ENCODE data around the gene SIK1. TPM values are rescaled to one million over a fixed set of nuclear protein-coding genes. Genes with fewer than 3 reads are reported as not detected.
"Not testable (repeated sequence)": the region's sequence is repeated elsewhere in the genome, so short reads cannot be mapped to it uniquely, and the experiment has no call there.

The SIK1 gene
- total and polyA plus RNA-seq, 4 experiments from 2014 or later = 0.35 TPM; not detected in 3

DNA sequence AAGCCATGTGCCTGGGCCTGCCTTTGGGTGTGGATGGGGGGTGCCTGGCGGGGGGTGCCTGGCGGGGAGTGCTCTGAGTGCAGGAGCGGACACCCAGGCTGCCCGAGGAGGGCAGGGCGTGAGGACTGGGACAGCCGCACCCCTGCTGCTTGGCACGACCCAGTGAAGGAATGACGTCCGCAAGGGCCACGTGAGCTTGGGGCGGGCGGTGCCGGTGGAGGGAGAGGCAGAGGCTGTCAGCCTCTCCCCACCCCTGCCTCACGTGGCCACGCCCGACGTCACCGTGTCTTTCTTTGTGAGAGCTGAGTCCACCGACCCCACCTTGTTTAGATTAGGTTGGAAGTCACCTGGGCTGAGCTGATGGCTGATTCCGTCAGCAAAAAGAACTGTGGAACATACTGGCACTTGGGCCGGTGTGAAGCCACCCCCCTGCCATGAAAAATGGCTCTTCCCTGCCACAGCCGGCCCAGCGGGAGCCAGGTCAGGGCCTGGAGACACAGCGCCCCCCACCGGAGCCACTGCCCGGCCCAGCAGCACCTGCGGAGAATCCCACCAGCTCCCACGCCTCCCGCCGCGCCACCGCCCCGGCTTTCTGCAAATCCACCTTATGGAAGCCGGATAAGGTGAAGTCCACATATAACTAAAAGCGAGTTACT, 19.5 kb upstream of the SIK1 start:
- H3K27me3 ChIP-seq (ENCODE audit: insufficient read depth, low read length); H3K9me3 Mint-ChIP-seq; H3K27ac Mint-ChIP-seq; H3K27ac ChIP-seq (ENCODE audit: low read depth, low read length); H3K9me3 ChIP-seq (ENCODE audit: control insufficient read depth in 1 of 2, low read length in 2 of 2); POLR2A ChIA-PET (ENCODE audit: partially characterized antibody); H3K4me1 ChIP-seq (ENCODE audit: insufficient read depth, low read length); CTCF ChIA-PET (ENCODE audit: partially characterized antibody); H3K27me3 Mint-ChIP-seq; H3K4me1 Mint-ChIP-seq; H3K4me3 ChIP-seq (ENCODE audit: low read length in 2 of 2); H3K36me3 ChIP-seq (ENCODE audit: insufficient read depth, low read length); H3K36me3 Mint-ChIP-seq; H3K4me3 Mint-ChIP-seq; intact Hi-C loops (cut with micrococcal nuclease); DNase-seq: not testable (repeated sequence)

DNA sequence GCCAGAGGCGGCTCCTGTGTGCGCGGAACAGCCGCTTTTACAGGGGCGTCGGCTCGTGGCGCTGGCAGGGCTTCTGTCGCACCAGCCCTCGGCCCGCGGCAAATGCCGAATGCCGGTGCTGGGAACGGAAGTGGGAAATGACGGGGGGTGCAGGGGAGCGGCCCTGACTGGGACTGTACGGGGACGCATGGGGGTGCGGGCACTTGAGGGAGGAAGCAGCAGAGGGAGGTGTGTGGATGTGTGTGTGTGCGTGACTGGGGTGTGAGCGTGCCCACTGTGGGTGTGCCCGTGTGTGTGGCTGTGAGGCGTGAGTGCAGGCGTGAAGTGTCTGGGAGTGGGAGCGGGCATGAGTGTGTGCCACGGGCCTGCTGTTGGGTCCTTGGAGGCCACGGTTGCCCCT, 17.6 kb upstream of the SIK1 start:
- H3K4me1 ChIP-seq (ENCODE audit: insufficient read depth, low read length); H3K9me3 Mint-ChIP-seq; H3K9me3 ChIP-seq (ENCODE audit: control insufficient read depth in 1 of 2, low read length in 2 of 2); H3K27me3 Mint-ChIP-seq; DNase-seq; H3K27ac Mint-ChIP-seq; H3K4me1 Mint-ChIP-seq; H3K27me3 ChIP-seq (ENCODE audit: insufficient read depth, low read length); H3K27ac ChIP-seq (ENCODE audit: low read depth, low read length); H3K4me3 ChIP-seq (ENCODE audit: low read length in 2 of 2); POLR2A ChIA-PET (ENCODE audit: partially characterized antibody); intact Hi-C loops (cut with micrococcal nuclease); H3K36me3 ChIP-seq (ENCODE audit: insufficient read depth, low read length); CTCF ChIA-PET (ENCODE audit: partially characterized antibody); H3K36me3 Mint-ChIP-seq; H3K4me3 Mint-ChIP-seq: not testable (repeated sequence)

DNA sequence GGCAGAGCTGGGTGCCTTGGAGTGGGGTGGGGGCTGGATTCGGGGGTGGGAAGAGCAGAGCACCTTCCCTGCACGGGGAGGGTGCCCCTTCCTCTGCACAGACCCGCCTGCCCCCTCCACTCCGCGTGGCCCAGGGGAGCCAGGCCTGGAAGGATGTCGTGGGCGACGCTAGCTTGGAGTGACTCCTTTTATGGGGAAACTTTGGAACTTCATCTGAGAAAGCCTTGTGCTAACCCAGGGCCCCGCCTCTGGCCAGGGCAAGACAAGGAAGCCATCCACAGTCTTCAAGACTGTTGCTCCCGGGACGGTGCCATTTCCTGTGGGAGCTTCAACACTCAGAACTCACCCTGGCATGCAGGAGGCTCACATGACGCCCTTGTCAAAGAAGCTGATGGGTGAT, 15.6 kb upstream of the SIK1 start:
- H3K36me3 Mint-ChIP-seq; H3K27me3 Mint-ChIP-seq; POLR2A ChIA-PET (ENCODE audit: partially characterized antibody); H3K4me3 Mint-ChIP-seq; H3K36me3 ChIP-seq (ENCODE audit: insufficient read depth, low read length); CTCF ChIA-PET (ENCODE audit: partially characterized antibody); H3K9me3 ChIP-seq (ENCODE audit: control insufficient read depth in 1 of 2, low read length in 2 of 2); H3K4me1 ChIP-seq (ENCODE audit: insufficient read depth, low read length); DNase-seq; H3K9me3 Mint-ChIP-seq; H3K27me3 ChIP-seq (ENCODE audit: insufficient read depth, low read length); H3K27ac Mint-ChIP-seq; H3K27ac ChIP-seq (ENCODE audit: low read depth, low read length); intact Hi-C loops (cut with micrococcal nuclease); H3K4me3 ChIP-seq (ENCODE audit: low read length in 2 of 2); H3K4me1 Mint-ChIP-seq: not testable (repeated sequence)

GRCh38 chr21:43440835-43441727, 14.2 kb upstream of the SIK1 start:
- intact Hi-C loops (cut with micrococcal nuclease); H3K36me3 Mint-ChIP-seq; H3K9me3 ChIP-seq (ENCODE audit: control insufficient read depth in 1 of 2, low read length in 2 of 2); H3K27ac ChIP-seq (ENCODE audit: low read depth, low read length); POLR2A ChIA-PET (ENCODE audit: partially characterized antibody); H3K9me3 Mint-ChIP-seq; H3K4me1 Mint-ChIP-seq; H3K4me1 ChIP-seq (ENCODE audit: insufficient read depth, low read length); H3K27ac Mint-ChIP-seq; H3K4me3 ChIP-seq (ENCODE audit: low read length in 2 of 2); CTCF ChIA-PET (ENCODE audit: partially characterized antibody); DNase-seq; H3K4me3 Mint-ChIP-seq; H3K36me3 ChIP-seq (ENCODE audit: insufficient read depth, low read length); H3K27me3 ChIP-seq (ENCODE audit: insufficient read depth, low read length); H3K27me3 Mint-ChIP-seq: not testable (repeated sequence)

DNA sequence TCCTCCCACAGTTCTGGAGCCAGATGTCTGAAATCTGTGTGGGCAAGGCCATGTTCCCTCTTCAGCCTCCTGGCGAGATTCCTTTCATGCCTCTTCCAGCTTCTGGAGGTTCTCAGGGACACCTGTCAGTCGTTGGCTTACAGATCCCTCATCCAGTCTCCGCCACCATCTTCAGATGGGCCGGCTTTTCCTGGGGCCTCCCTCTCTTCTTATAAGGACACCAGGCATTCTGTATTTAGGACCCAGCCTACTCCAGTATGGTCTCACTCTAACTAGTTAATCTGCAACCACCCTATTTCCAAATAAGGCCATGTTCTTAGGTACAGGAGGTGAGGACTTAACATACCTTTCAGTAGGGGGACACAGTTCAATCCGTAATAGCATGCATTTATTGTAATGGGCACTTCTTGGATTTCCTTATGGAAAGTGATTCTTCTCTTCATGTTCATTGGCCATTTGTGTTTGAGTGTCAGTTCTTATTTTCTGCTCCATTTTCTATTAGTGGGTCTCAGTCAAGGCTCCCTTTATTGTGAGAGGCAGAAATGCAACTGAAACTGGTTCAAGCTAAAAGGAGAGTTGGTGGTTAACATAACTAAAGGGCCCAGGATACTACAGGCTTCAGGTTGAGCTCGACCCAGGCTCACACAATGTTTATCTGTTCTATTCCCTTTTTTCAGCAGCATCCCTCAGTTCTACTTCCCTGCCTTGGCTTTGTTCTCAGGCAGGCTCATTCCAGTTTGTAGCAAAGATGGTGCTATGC, 12.6 kb upstream of the SIK1 start:
- DNase-seq; H3K9me3 ChIP-seq (ENCODE audit: control insufficient read depth in 1 of 2, low read length in 2 of 2); POLR2A ChIA-PET (ENCODE audit: partially characterized antibody); H3K4me3 Mint-ChIP-seq; H3K4me1 ChIP-seq (ENCODE audit: insufficient read depth, low read length); H3K9me3 Mint-ChIP-seq; H3K36me3 Mint-ChIP-seq; H3K36me3 ChIP-seq (ENCODE audit: insufficient read depth, low read length); H3K4me3 ChIP-seq (ENCODE audit: low read length in 2 of 2); H3K27me3 Mint-ChIP-seq; CTCF ChIA-PET (ENCODE audit: partially characterized antibody); H3K27ac ChIP-seq (ENCODE audit: low read depth, low read length); H3K27me3 ChIP-seq (ENCODE audit: insufficient read depth, low read length); H3K4me1 Mint-ChIP-seq; intact Hi-C loops (cut with micrococcal nuclease): not testable (repeated sequence)
- peak overlapping the region in 1 of 7 donors; percentile 21 for H3K27ac Mint-ChIP-seq

DNA sequence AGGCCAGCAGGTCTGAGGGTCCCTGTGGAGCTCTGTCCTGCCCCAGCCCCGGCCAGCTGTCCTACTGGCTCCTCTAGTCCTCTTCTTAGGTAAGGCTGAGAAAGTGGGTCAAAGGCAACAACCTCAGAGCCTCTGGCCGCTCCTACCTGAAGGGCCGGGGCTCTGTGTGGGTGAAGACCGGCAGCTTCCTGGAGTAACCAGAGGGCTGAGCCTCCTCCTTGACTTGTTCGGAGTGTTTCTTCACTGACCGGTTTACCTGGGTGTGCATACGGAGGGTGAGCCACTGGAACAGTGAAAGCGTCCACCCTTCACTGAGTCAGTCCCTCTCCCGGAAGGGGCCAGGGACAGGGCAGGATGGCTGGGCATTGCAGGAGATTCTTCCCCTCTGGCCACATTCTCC, 9.3 kb upstream of the SIK1 start:
- POLR2A ChIA-PET (ENCODE audit: partially characterized antibody); H3K27ac ChIP-seq (ENCODE audit: low read depth, low read length); DNase-seq; H3K4me1 ChIP-seq (ENCODE audit: insufficient read depth, low read length); H3K9me3 ChIP-seq (ENCODE audit: control insufficient read depth in 1 of 2, low read length in 2 of 2); intact Hi-C loops (cut with micrococcal nuclease); CTCF ChIA-PET (ENCODE audit: partially characterized antibody); H3K4me3 Mint-ChIP-seq; H3K9me3 Mint-ChIP-seq; H3K27me3 ChIP-seq (ENCODE audit: insufficient read depth, low read length); H3K27me3 Mint-ChIP-seq; H3K36me3 ChIP-seq (ENCODE audit: insufficient read depth, low read length); H3K27ac Mint-ChIP-seq; H3K4me1 Mint-ChIP-seq; H3K36me3 Mint-ChIP-seq; H3K4me3 ChIP-seq (ENCODE audit: low read length in 2 of 2): not testable (repeated sequence)

GRCh38 chr21:43433340-43434136, 6.6 kb upstream of the SIK1 start:
- intact Hi-C loops (cut with micrococcal nuclease); CTCF ChIA-PET (ENCODE audit: partially characterized antibody): not testable (repeated sequence)

More at GRCh38 chr21:43433340-43434136, 6.6 kb upstream of the SIK1 start:
- H3K4me3 Mint-ChIP-seq; POLR2A ChIA-PET (ENCODE audit: partially characterized antibody); H3K36me3 Mint-ChIP-seq; H3K4me1 ChIP-seq (ENCODE audit: insufficient read depth, low read length); H3K27me3 Mint-ChIP-seq; H3K9me3 ChIP-seq (ENCODE audit: control insufficient read depth in 1 of 2, low read length in 2 of 2); H3K4me1 Mint-ChIP-seq; DNase-seq; H3K27me3 ChIP-seq (ENCODE audit: insufficient read depth, low read length); H3K4me3 ChIP-seq (ENCODE audit: low read length in 2 of 2); H3K36me3 ChIP-seq (ENCODE audit: insufficient read depth, low read length); H3K27ac Mint-ChIP-seq; H3K9me3 Mint-ChIP-seq; H3K27ac ChIP-seq (ENCODE audit: low read depth, low read length): not testable (repeated sequence)
